Activated T-cell treated with anti-CD3 and anti-CD28 coated beads, Interleukin-2, amount 50 U/mL, for 48 hours (primary cell): ENCODE measurements around the gene DLL1.
"Not testable (repeated sequence)": the region's sequence is repeated elsewhere in the genome, so short reads cannot be mapped to it uniquely, and the experiment has no call there.

Source experiments
- DNase-seq, 2 experiments: peaks; one replicate each; pipeline ENCODE4 v3.0.0-alpha.2; 2020

The DLL1 gene

DNA sequence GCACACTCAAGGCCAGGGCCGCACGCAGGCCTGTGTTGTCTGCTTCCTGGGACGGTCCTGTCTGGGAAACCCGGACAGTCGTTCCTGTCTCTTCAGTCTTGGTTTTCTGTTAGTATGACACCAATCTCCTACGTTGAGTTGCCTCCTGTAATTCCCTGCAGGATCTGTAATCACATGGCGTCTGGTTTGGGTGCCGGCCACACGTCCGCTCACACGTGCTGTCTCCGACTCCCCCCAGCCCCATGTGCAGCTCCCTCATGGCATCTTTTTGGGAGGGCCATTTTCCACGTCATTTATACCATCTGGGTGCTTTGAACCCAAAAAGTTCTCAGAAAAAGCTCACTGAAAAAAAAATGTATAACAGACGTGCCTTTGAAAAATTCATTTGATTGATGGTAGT, 23.2 kb downstream of the DLL1 start:
- DNase-seq: no peak

DNA sequence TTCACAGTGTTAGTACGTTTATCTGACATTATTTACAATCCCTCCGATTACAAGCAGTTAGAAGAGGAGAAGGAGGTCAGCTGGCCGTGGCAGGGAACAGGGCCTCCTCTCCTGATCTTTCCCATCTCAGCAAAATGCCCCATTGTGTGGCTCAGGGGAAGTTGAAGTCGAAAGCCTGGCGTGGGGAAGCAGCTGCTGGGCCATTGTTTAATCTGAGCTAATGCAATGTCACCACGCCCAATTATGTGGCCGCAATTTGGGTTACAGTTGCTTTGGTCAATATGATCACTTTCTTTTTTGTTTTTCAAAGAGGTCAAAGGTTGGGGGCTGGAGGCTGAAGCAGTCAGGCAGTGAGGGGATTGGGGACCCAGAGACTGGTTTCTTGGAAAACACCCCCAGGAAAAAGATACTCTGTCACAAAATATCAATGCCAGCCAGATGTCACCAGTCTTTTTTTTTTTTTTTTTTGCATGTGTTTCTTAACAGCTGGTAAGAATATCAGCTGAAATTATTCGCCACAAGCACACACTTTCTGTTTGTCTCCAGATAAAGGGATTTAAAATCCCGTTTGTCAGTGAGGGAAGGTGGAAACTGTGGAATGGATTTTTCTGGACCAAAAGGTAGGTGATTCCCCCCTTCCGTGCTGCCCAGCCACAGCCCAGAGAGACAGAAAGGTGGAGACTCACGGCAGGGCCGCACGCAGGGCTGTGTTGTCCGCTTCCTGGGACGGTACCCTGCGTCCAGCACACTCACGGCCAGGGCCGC, 24.6 kb downstream of the DLL1 start:
- no peak for DNase-seq

DNA sequence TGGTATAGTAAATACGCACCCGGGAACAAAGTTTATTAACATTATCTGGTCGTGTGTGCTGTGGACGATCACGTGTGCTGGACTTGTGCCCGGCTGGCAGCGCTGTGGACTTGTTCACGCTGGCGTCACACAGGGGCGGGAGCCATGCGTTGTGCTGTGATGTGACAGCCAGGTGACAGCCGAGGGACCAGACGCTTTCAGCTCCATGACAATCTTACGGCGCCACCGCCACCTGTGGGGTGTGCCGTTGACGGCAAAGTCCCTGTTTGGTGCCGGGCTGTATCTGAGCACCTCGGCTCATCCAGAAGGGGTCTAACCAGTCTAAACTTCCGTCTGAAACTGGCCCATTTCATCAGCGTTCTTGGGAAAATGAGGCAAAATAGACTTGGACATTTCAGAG, 25.2 kb downstream of the DLL1 start:
- DNase-seq: no peak

DNA sequence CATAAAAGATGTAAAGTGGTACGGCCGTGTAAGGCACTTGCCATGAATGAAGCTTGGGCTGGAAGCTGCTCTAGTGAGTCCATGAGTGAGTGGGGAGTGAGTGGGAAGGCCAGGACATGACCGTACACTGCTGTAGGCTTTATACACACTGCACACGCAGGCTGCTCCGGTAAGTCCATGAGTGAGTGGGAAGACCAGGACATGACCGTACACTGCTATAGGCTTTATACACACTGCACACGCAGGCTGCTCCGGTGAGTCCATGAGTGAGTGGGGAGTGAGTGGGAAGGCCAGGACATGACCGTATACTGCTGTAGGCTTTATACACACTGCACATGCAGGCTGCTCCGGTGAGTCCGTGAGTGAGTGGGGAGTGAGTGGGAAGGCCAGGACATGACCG, 26.2 kb downstream of the DLL1 start:
- DNase-seq: not testable (repeated sequence)

DNA sequence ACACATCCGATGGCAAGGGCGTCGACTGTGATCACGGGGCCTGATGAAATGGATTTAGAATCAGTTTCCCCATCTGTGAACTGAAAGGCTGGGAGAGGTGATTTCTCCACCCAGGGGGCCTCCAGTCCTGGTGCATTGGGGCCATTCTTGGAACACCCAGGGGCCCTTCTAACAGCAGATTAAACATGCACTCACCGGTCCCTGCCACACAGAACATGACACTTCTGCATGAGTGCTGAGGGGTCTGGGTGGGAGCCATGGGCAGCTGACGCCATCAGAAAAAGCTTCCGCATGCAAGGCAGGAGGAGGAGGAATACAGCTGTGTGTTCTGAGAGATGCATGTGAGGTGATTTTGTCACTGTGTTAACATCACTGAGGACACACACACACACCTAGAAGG, 26.8 kb downstream of the DLL1 start:
- DNase-seq: no peak

DNA sequence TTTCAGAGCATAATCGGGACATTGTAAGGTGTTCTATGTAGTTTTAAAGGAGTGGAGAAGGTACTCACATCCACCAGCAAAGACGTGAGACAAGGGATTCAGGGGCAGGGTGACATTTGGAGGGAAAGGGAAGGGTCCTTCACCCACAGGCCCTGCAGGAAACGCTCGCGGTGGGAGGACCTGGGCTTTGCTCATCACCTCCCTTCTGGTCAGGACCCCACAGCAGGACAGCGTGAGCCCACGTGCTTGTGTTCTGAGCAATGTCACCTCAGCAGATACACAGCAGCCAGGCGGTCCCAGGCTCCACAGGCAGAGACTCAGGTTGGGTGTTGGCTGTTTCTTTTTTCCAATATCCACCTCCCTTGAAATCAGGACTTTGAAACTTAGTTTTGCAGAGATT, 27.5 kb downstream of the DLL1 start:
- DNase-seq: no peak

- no peak for DNase-seq
These were observed 28.3 kb downstream of the DLL1 start for GRCh38 chr6:170262489-170263088.

GRCh38 chr6:170261643-170262488, 29.0 kb downstream of the DLL1 start:
- DNase-seq: no peak

- DNase-seq: no peak
These were observed 30.2 kb downstream of the DLL1 start for GRCh38 chr6:170260686-170261085.

GRCh38 chr6:170259278-170259677, 31.6 kb downstream of the DLL1 start:
- no peak for DNase-seq

DNA sequence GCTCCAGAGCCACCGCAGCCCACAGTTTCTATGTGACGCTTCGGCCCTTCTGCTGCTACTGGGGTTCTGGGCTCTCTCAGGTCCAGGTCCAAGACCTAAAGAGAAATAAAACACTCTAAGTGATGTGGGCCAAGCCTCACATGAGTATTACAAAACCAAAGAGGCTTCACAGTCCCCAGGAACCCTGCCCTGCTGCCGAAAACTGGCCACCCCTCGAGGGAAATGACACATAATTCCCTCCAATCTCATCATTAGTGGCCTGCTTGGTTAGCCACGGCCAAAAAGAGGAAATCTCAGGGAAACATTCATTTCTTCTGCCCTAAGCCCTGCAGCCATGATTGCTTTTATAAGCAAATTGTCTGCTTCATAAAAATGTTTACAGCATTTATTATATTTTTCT, 32.5 kb downstream of the DLL1 start:
- DNase-seq: no peak

DNA sequence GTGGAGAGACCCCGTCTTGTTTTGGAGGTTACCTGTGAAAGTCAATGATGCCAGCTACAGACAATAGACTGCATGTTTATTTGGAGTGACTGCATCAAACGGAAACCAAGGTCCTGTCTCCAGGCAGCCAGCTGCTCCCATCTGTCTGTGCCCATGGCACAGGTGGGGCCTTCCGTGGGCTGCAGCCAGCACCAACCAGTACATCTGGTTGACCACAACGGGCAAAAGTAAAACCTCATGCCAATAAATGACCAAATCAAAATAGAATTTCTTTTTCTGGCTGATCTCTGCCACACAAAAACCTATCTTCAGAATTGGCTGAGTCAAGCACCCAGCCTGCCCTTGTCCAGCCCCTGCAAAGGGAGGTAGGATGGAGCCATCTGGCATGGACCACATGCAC, 33.5 kb downstream of the DLL1 start:
- DNase-seq: no peak

- no peak for DNase-seq
These were observed 34.2 kb downstream of the DLL1 start for GRCh38 chr6:170256641-170257040.

- DNase-seq: no peak
These were observed 35.3 kb downstream of the DLL1 start for GRCh38 chr6:170255426-170256125.

DNA sequence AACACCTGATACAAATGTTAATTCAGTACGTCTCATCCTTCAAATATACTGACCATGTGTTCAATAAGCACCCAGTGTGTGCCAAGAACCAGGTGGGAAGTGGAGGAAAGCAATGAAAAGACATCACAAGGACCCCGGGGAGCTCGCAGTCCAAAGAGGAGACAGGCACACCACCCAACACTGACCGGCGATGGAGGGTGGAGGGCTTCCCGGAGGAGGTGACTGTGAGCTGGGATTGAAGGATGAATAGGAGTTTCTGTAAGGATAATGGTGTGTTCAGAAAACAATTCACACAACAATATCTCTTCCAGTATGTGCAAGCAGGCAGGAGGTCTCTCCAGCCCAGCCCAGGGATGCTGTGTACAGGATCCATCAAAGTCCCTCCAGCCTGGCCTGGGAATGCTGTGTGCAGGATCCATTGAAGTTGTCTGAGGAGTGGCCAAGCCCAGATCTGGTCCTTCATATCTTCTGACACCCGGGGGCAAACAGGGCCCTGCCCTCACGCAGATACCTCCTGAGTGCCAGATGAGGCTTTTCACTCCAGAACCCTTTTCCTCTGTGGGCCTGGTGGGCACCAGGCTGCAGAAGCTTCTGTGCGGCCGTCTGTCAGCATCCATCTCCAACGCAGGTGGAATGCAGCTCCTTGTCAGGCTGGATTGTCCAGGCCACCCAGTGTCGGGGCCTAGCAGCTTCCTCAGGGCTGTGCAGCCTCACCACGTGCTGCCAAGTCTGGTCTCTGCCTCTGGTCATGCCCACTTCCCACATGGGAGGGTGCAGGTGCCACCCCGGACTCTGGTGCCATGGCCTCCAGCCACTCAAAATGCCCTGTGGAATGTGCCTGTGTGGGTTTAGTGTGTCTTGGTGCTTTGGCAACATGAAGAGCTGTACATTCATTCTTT, 36.3 kb downstream of the DLL1 start:
- no peak for DNase-seq

DNA sequence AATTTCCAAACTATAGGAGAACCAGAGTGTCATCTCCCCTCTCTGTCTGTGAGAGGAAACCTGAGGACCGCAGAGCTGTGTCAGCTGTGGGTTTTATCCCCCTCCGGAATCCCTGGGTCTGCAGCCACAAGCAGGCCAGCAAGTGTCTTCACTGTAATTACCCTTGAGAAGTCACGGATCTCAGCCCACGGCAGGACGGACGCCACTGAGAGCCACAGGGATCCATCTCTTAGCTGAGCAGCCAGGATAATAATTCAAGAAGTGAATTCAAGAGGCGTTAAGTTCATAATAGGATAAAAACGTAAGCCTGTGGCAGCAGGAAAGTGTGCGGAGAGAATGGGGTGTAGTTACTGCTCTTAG, 37.0 kb downstream of the DLL1 start:
- DNase-seq: no peak

DNA sequence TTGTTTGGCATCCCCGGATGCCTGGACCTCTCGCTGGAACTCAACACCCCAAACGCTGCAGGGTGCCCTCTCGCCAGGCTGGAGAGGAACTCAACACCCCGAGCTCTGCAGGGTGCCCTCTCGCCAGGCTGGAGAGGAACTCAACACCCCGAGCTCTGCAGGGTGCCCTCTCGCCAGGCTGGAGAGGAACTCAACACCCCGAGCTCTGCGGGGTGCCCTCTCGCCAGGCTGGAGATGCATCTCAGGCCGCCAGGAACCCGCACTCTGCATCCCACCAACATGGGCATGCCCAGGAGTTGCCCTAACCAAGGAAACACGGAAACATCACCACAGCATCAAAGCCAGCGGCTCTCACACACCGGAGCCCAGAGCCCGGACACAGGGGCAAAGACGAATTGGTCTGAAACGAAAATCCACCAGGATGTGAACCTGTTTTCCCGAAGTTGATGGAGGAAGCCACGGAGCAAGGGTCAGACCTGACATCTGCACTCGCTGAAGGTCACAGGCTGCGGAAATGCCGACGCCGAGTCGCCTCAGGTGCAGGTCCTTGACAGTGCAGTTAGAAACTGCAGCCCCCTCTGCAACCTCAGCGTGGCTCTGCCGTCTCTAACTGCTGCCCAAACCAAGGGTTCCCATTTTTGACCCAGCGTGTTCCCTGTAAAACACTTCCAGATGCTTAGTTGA, 37.5 kb downstream of the DLL1 start:
- DNase-seq: no peak

DNA sequence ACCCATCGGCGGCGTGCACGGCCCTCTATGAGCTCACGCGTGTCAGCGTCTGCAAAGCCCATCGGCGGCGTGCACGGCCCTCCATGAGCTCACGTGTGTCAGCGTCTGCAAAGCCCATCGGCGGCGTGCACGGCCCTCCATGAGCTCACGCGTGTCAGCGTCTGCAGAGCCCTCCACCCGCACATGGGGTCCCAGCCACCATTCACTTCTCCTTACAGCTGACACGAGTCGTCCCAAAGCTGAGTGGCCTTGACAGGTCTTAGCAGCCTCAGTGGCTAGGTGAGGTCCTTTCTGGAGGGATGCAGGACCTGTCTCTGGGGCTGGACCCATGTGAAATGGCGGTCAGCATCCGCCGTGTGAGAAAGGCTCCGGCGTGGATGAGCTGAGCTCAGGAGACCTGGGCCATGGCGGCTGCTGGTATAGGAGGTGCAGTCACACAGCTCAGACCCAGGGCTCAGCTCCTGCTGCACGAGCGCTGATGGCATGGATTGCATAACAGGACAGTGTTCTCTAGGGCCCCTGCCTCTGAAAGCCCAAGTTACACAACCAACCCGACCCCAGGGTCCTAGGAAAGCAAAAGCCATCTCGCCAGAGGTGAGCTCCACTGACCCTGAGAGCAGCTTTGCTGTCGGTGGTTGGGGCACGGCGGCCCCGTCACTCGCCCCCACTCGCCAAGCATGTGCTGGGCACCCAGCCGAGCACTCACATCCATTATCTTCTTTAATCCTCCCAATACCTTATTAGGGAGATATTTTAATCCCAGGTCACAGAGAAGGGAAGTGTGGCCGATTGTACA, 38.9 kb downstream of the DLL1 start:
- DNase-seq: no peak

- no peak for DNase-seq
These were observed 39.7 kb downstream of the DLL1 start for GRCh38 chr6:170250981-170251775.

- DNase-seq: no peak
These were observed 40.4 kb downstream of the DLL1 start for GRCh38 chr6:170250455-170250854.
